Activated CD4-positive, alpha-beta memory T cell treated with anti-CD3 and anti-CD28 coated beads for 36 hours (primary cell): ENCODE data around the gene TSPAN14. TPM values are rescaled to one million over a fixed set of nuclear protein-coding genes. Genes with fewer than 3 reads are reported as not detected.

Experiments
- CTCF ChIA-PET: fragments of 350-600 bp; sonication (Branson Sonifier 250); formaldehyde crosslinking; loops from one replicate; lab custom pipeline; 2021; ENCODE audit warnings: antibody characterized with exemption, inconsistent platforms; lab: Charles Lee
- POLR2A ChIA-PET: fragments of 350-600 bp; sonication (Branson Sonifier 250); formaldehyde crosslinking; loops from one replicate; lab custom pipeline; 2021; ENCODE audit warnings: antibody characterized with exemption; lab: Charles Lee
- DNase-seq: peaks from one replicate; pipeline ENCODE4 v3.0.0-alpha.2; 2020
- H3K27ac Mint-ChIP-seq: one replicate; pipeline ENCODE4 v1.8.0; 2021; ENCODE audit warnings: mixed read lengths
- H3K27me3 Mint-ChIP-seq: one replicate; pipeline ENCODE4 v1.8.0; 2021; ENCODE audit warnings: mixed read lengths
- H3K36me3 Mint-ChIP-seq: one replicate; pipeline ENCODE4 v1.8.0; 2021; ENCODE audit warnings: mixed read lengths
- H3K4me1 Mint-ChIP-seq: one replicate; pipeline ENCODE4 v1.8.0; 2021; ENCODE audit warnings: low read depth, mixed read lengths
- H3K4me3 Mint-ChIP-seq: one replicate; pipeline ENCODE4 v1.8.0; 2021; ENCODE audit warnings: mild to moderate bottlenecking, mixed read lengths
- H3K9me3 Mint-ChIP-seq: one replicate; pipeline ENCODE4 v1.8.0; 2021; ENCODE audit warnings: mixed read lengths
- intact Hi-C: fragments of 100-400 bp; cut with micrococcal nuclease; formaldehyde crosslinking; loops from one replicate; pipeline ENCODE4 v1.15.1; 2023
- total RNA-seq, 2 experiments: library from RNA; stranded (reverse); gene quantifications; one replicate each; pipeline ENCODE4 v1.2.3, GENCODE V29; 2021

TSPAN14 gene
- total RNA-seq, 2 experiments from 2014 or later, result 48.9 to 51.8 TPM

DNA sequence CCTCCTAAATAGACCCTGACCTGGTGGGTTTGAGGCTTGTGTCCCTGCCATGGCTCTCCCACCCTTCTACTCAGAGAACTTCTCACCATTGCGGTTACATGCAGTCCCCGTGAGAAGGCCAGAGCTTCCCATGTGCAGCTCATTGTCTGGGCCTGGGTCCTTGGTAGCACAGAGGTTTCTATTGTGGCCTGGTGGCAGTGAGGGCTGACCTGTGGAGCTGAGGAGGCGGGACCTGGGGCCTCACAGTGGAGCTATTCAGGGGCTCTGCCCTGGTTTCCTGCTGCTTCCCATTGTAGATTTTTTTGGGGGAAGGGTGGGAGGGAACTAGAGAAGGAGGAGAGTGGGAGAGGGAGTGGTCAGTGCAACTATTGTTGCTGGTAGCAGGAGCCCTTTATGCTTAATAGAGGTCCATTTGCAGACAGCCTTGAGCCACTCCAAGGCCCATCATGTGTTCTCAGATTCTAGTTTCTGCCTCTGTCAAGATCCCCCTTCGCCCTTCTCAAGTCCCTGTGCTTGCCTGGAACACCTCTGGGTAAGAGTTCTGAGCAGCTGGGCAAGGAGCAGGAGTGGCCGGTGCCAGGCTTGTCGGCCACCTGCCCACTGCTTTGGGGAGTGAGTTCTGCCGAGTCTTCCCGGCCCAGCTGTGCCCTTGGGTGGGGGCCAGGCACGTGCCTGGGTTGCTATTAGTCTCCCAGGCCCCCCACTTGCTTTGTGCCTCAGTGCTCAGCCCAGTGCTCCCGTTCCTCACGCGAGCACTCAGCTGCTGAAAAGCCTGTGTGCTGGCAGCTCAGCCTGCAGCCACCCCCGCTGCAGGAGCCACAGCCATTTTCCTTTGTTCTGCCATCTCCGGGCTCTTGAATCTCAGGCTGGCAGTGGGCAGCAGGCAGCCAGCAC lies 10.7 kb downstream of the TSPAN14 start:
- no peaks in the 10 kb centered on the region for H3K9me3 Mint-ChIP-seq
- DNase-seq, result peak; percentile 57
- H3K36me3 Mint-ChIP-seq, result peaks cover 15% of the 10 kb centered on the region
- POLR2A ChIA-PET, result interaction anchor here (1.5 to 4.9 kb wide), 4 partner anchors 8 to 33 kb away, joined by 6 to 27 read pairs (median 12); no protein-coding TSS in a partner anchor
- no peaks in the 10 kb centered on the region for H3K27me3 Mint-ChIP-seq
- H3K4me1 Mint-ChIP-seq, result peaks cover 96% of the 10 kb centered on the region
- intact Hi-C loops, result no loop called here
- peak overlapping the region; percentile 91 for H3K27ac Mint-ChIP-seq
- H3K4me3 Mint-ChIP-seq, result peak overlapping the region; percentile 62
- CTCF ChIA-PET, result interaction anchor here (1.4 to 36.2 kb wide), 4 partner anchors 8 to 41 kb away, joined by 6 to 1168 read pairs (median 24); no protein-coding TSS in a partner anchor

DNA sequence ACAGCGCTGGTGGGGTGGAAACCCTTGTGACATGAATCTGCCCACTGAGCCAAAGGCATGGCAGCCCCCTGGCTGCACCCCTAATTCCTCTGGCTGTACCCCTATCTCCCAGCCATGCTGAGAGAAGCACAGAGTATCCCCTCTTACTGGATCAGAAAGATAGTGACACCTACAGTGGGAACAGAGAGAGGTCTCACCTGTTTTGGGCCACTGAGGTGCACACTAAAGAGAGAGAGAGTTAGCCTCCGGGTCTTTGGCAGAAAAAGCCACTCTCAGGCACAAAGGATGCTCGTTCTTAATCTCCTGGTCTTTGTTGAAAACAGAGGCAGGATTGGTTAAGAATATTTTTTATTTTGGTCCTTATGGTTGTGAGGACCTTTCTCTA lies 11.3 kb downstream of the TSPAN14 start:
- intact Hi-C loops, result no loop called here
- peak overlapping the region; percentile 91 for H3K27ac Mint-ChIP-seq
- peaks cover 19% of the 10 kb centered on the region for H3K36me3 Mint-ChIP-seq
- H3K4me3 Mint-ChIP-seq, result peak overlapping the region; percentile 62
- ChIA-PET POLR2A (interaction anchor here (0.7 to 4.9 kb wide), 4 partner anchors 9 to 40 kb away, joined by 3 to 27 read pairs (median 12); no protein-coding TSS in a partner anchor), CTCF (interaction anchor here (1.4 to 36.2 kb wide), 3 partner anchors 19 to 41 kb away, joined by 4 to 1168 read pairs (median 39); no protein-coding TSS in a partner anchor)
- no peaks in the 10 kb centered on the region for H3K27me3 Mint-ChIP-seq
- H3K9me3 Mint-ChIP-seq, result no peaks in the 10 kb centered on the region
- DNase-seq, result no peak
- H3K4me1 Mint-ChIP-seq, result peaks cover 95% of the 10 kb centered on the region

GRCh38 chr10:80465839-80466590 lies 11.9 kb downstream of the TSPAN14 start:
- H3K36me3 Mint-ChIP-seq, result peaks cover 21% of the 10 kb centered on the region
- H3K4me1 Mint-ChIP-seq, result peaks cover 95% of the 10 kb centered on the region
- peak; percentile 67 for DNase-seq
- H3K27ac Mint-ChIP-seq, result peak overlapping the region; percentile 91
- CTCF ChIA-PET, result interaction anchor here (1.1 to 36.2 kb wide), 6 partner anchors 9 to 40 kb away, joined by 3 to 1168 read pairs (median 10); no protein-coding TSS in a partner anchor
- POLR2A ChIA-PET, result interaction anchor here (0.7 to 4.9 kb wide), 5 partner anchors 10 to 40 kb away, joined by 3 to 27 read pairs (median 8); no protein-coding TSS in a partner anchor
- no peaks in the 10 kb centered on the region for H3K27me3 Mint-ChIP-seq
- peak overlapping the region; percentile 62 for H3K4me3 Mint-ChIP-seq
- intact Hi-C loops, result no loop called here
- no peaks in the 10 kb centered on the region for H3K9me3 Mint-ChIP-seq

DNA sequence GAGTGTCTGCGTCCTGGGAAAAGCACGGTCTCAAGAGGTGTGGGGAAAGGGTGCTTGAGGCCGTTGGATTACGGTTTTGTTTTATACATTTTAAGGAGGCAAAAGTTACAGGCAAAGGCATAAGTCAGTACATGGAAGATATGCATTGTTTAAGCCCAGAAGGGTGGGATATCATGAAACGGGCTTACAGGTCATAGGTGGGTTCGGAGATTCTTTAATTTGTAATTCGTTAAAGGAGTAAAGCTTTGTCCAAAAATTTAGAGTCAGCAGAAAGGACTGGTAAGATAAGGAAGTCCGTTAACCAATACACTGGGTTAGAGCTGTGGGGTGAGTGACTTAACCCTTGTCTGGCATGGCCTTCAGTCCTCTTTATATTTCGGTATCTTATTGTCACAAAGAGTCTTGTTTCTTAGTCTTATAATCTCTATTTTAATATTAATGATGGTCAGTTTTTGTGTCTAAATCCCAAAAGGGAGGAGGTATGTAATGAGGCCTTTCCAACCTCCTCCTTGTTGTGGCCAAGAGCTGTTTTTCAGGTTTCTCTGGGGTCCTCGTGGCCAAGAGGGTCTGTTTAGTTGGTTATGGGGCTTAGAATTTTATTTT lies 12.7 kb downstream of the TSPAN14 start:
- intact Hi-C loops, result no loop called here
- H3K36me3 Mint-ChIP-seq, result peaks cover 20% of the 10 kb centered on the region
- H3K4me3 Mint-ChIP-seq, result peak overlapping the region; percentile 65
- H3K9me3 Mint-ChIP-seq, result no peaks in the 10 kb centered on the region
- H3K4me1 Mint-ChIP-seq, result peaks cover 95% of the 10 kb centered on the region
- no peaks in the 10 kb centered on the region for H3K27me3 Mint-ChIP-seq
- H3K27ac Mint-ChIP-seq, result peak overlapping the region; percentile 91
- DNase-seq, result no peak
- ChIA-PET CTCF (interaction anchor here (1.1 to 36.2 kb wide), 6 partner anchors 8 to 39 kb away, joined by 3 to 1168 read pairs (median 10); no protein-coding TSS in a partner anchor), POLR2A (interaction anchor here (0.8 to 4.9 kb wide), 4 partner anchors 7 to 31 kb away, joined by 3 to 27 read pairs (median 16); no protein-coding TSS in a partner anchor)

DNA sequence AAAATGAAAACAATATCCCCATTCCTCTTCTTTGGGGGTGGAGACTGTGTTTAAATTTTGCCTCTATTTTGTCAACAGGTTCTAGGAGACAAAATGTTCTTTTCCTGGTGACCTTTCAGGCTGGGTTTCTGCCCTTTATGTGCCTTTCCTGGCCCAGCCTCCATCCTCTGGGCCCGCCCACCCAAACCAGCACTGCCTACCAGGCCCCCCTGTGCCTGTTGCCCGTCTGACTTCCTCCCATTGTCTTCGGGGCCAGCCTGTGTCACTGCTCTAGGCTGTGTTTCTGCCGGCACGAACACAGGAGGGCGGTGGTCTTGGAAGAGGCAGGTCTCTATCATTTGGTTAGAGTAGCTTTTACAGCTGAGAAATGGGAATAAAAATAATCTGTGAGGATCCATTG lies 13.9 kb downstream of the TSPAN14 start:
- H3K27ac Mint-ChIP-seq, result peak overlapping the region; percentile 91
- H3K36me3 Mint-ChIP-seq, result peaks cover 23% of the 10 kb centered on the region
- DNase-seq, result peak; percentile 76
- H3K9me3 Mint-ChIP-seq, result no peaks in the 10 kb centered on the region
- intact Hi-C loops, result no loop called here
- peaks cover 96% of the 10 kb centered on the region for H3K4me1 Mint-ChIP-seq
- no peaks in the 10 kb centered on the region for H3K27me3 Mint-ChIP-seq
- CTCF ChIA-PET, result interaction anchor here (0.8 to 36.2 kb wide), 4 partner anchors 11 to 38 kb away, joined by 3 to 1168 read pairs (median 28); no protein-coding TSS in a partner anchor
- H3K4me3 Mint-ChIP-seq, result peak overlapping the region; percentile 65
- POLR2A ChIA-PET, result interaction anchor here (0.7 to 3.7 kb wide), 2 partner anchors 9 to 19 kb away, joined by 3 to 15 read pairs; no protein-coding TSS in a partner anchor

DNA sequence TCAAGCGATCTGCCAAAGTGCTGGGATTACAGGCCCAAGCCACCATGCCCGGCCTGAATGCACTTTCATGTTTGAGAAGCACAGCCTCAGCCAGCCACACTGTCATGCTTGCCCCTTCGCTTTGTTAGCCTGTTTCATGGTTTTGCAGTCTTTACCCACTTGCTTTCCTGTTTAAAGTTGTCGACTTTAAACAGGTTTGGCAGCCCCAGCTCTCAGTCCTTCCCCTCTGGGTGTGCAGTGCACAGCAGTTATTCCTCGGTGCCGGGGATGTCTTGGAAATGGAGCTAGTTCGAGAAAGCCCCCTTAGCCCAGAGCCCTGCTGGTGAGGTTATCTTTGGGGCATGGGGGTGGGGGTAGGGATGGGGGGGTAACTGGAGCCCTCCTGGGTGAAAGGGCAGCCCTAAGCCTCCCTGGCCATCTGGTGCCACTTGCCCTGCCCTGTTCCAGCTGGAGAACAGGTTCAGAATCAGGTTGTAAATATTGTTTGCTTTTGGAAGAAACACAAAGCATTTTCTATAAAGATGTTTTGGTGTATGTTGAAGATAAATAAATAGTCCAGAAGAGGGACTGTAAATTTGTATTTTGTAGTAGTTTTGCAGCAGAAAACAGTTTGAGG lies 14.8 kb downstream of the TSPAN14 start:
- Mint-ChIP-seq H3K4me1 (peaks cover 96% of the 10 kb centered on the region), H3K27me3 (no peaks in the 10 kb centered on the region), H3K27ac (peak overlapping the region; percentile 91), H3K4me3 (peak overlapping the region; percentile 65), H3K36me3 (peaks cover 18% of the 10 kb centered on the region), H3K9me3 (no peaks in the 10 kb centered on the region)
- ChIA-PET POLR2A (interaction anchor here (1.0 to 3.7 kb wide), 2 partner anchors 10 to 14 kb away, joined by 3 to 15 read pairs; no protein-coding TSS in a partner anchor), CTCF (interaction anchor here (0.8 to 36.2 kb wide), 4 partner anchors 9 to 37 kb away, joined by 3 to 1168 read pairs (median 16); no protein-coding TSS in a partner anchor)
- no peak for DNase-seq
- intact Hi-C loops, result no loop called here

DNA sequence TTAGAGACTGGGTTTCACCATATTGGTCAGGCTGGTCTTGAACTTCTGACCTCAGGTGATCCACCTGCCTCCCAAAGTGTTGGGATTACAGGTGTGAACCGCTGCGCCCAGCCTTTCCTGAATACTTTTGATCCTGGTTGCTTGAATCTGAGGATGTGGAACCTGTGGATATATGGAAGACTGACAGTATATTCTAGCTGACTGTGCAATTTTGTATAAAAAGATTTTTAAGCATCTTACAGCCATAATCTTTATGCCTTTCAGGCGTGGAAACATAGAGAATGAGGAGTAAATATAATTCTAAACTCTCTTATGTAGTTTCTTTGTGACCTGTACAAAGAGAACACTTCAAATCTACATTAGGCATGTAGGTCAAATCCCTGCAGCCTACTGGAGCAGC lies 16.2 kb downstream of the TSPAN14 start:
- Mint-ChIP-seq H3K9me3 (no peaks in the 10 kb centered on the region), H3K4me1 (peaks cover 95% of the 10 kb centered on the region), H3K27me3 (no peaks in the 10 kb centered on the region), H3K36me3 (peaks cover 18% of the 10 kb centered on the region), H3K27ac (peak overlapping the region; percentile 99), H3K4me3 (no peak overlapping the region)
- intact Hi-C loops, result loop anchor here (5.0 kb wide), 1 partner anchor 268 kb away; no protein-coding TSS in a partner anchor
- CTCF ChIA-PET, result interaction anchor here (1.3 to 36.2 kb wide), 3 partner anchors 10 to 36 kb away, joined by 4 to 1168 read pairs (median 15); no protein-coding TSS in a partner anchor
- no peak for DNase-seq
- POLR2A ChIA-PET, result interaction anchor here (1.2 to 3.7 kb wide), 4 partner anchors 11 to 18 kb away, joined by 6 to 21 read pairs (median 10); no protein-coding TSS in a partner anchor

DNA sequence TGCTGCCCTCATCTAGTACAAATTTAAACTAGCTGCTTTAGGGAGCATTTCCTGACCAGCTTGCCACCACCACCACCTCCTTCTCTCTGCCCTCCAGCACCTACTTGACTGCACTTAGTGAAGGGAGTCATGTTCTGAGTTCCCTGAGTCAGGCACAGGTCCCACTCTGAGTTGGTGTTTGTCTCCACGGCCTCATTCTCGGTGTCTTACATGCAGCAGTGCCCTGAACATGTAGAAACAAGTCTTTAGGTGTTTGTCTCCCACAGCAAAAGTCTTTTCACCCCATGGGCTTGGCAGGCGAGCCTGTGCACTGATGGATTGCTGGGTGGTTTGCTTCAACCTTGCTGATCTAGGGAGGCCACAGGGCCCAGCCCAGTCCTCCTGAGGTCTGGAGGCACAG lies 16.9 kb downstream of the TSPAN14 start:
- intact Hi-C loops, result loop anchor here (1.0 to 5.0 kb wide), 2 partner anchors 27 to 269 kb away; no protein-coding TSS in a partner anchor
- POLR2A ChIA-PET, result interaction anchor here (1.0 to 3.4 kb wide), 8 partner anchors 8 to 30 kb away, joined by 4 to 21 read pairs (median 6); no protein-coding TSS in a partner anchor
- Mint-ChIP-seq H3K36me3 (peaks cover 18% of the 10 kb centered on the region), H3K4me3 (peak overlapping the region; percentile 59), H3K4me1 (peaks cover 91% of the 10 kb centered on the region), H3K27me3 (no peaks in the 10 kb centered on the region), H3K9me3 (no peaks in the 10 kb centered on the region), H3K27ac (peak overlapping the region; percentile 99)
- peak; percentile 76 for DNase-seq
- CTCF ChIA-PET, result interaction anchor here (1.4 to 36.2 kb wide), 7 partner anchors 7 to 35 kb away, joined by 3 to 1168 read pairs (median 13); no protein-coding TSS in a partner anchor

GRCh38 chr10:80471715-80472233 lies 17.7 kb downstream of the TSPAN14 start:
- peak overlapping the region; percentile 99 for H3K27ac Mint-ChIP-seq
- ChIA-PET CTCF (interaction anchor here (0.6 to 36.2 kb wide), 10 partner anchors 8 to 94 kb away, joined by 3 to 1168 read pairs (median 4); no protein-coding TSS in a partner anchor), POLR2A (interaction anchor here (0.7 to 3.4 kb wide), 9 partner anchors 9 to 29 kb away, joined by 3 to 21 read pairs (median 6); no protein-coding TSS in a partner anchor)
- peaks cover 88% of the 10 kb centered on the region for H3K4me1 Mint-ChIP-seq
- DNase-seq, result peak; percentile 78
- peak overlapping the region; percentile 59 for H3K4me3 Mint-ChIP-seq
- H3K36me3 Mint-ChIP-seq, result peaks cover 18% of the 10 kb centered on the region
- no peaks in the 10 kb centered on the region for H3K27me3 Mint-ChIP-seq
- intact Hi-C loops, result loop anchor here (1.0 to 5.0 kb wide), 4 partner anchors 12 to 269 kb away; no protein-coding TSS in a partner anchor
- H3K9me3 Mint-ChIP-seq, result no peaks in the 10 kb centered on the region
